Measurements from ENCODE around the gene SIM2.

Gene SIM2

GRCh38 chr21:36743008-36743407, 44.1 kb downstream of the SIM2 start:
- DNase-seq = no peak

DNA sequence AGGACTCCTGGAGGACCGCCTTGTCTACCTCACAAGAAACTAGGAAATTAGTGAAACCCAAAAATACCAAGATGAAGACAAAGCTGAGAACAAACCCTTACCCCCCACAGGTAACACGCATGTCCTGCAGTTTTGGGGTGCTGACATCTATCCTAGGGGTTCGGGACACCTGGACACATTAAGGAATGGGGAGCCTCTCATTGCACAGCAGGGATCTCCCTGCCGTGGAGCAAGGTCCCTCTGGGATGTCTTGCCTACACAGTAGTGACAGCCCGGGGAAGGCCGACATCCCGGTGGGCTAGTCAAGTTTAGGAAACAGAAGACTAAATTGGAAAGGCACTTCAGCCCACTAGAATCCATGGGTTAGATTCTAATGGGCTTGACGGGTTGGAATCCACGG, 44.5 kb downstream of the SIM2 start:
- no peak for DNase-seq

DNA sequence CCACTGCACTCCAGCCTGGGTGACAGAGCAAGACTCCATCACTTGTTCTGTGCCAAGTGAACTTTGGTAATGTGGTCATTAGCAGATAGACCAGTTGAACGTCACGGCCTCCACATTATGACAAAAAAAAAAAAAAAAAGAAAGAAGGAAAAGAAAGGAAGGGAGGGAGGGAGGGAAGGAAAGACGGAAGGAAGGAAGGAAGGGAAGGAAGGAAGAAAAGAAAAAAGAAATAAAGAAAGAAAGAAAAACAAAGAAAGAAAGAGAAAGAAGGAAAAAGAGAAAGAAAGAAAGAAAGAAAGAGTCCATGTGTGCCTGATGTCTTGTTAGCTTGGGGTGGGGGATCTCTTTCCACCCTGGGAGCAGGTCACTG, 45.3 kb downstream of the SIM2 start:
- no peak for DNase-seq

- DNase-seq = no peak
These were observed 45.8 kb downstream of the SIM2 start for GRCh38 chr21:36744560-36745231.

DNA sequence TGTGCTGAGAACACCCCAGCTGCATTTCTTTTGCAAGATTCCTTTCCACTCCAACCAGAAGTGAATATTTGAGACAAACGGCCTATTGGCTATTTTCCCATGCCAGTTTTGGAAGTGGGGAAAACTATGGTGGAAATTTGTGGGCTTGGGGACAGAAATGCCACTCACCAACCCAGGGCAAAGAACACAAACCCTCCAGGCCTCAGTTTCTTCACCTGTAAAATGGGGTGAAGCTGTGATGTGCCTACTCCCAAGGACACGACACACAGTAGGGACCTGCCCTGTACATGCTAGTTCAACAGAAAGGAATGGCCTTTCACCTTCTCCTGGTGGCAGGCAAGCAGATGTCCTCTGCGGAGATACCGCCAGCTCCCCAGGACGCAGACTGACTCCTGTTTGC, 46.5 kb downstream of the SIM2 start:
- no peak for DNase-seq

- DNase-seq = no peak
These were observed 48.3 kb downstream of the SIM2 start for GRCh38 chr21:36747041-36747814.

DNA sequence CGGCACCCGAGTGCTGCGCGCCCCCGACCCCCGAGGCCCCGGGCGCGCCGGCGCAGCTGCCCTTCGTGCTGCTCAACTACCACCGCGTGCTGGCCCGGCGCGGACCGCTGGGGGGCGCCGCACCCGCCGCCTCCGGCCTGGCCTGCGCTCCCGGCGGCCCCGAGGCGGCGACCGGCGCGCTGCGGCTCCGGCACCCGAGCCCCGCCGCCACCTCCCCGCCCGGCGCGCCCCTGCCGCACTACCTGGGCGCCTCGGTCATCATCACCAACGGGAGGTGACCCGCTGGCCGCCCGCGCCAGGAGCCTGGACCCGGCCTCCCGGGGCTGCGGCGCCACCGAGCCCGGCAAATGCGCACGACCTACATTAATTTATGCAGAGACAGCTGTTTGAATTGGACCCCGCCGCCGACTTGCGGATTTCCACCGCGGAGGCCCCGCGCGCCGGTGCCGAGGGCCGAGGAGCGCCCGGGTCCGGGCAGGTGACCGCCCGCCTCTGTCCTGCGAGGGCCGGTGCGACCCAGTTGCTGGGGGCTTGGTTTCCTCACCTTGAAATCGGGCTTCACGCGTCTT, 49.0 kb downstream of the SIM2 start:
- no peak for DNase-seq

GRCh38 chr21:36749935-36750575, 51.1 kb downstream of the SIM2 start:
- DNase-seq = no peak

- no peak for DNase-seq
These were observed 51.7 kb downstream of the SIM2 start for GRCh38 chr21:36750576-36750959.

DNA sequence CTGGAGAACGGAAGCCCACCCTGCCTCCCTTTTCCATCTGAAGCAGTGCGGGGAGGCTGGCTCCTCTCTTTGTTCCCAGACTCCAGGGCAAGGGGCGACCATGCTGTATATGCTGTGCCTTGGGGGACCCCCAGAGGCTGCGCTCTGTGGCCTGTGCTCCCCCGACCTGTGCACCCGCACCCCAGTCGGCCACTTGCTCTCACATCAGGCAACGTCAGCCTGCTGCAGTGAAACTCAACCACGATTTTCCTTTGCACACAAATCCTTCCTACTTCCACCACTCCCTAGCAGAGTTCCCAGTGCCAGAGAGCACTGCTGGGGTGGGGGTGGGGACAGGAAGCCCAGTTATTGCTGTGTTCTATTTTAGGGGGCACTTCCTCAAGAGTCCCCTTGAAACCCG, 52.5 kb downstream of the SIM2 start:
- no peak for DNase-seq

DNA sequence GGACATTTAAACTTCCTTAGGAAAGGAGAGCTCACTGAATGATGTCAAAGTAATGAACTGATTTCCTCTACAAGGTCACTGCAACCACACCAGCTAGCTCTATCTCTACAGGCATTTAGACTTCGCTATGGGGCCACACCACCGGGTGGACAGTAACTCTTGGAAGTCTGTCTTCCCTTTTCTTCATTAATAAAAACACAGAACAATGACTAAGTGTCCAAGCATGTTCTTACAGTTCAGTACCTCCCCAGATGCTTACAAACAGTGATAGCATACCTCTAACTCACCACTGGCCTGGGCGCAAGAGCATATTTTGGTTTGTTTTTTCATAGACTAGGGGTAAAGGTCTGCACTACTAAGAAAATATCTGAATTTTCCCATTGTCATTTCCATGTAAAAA, 54.6 kb downstream of the SIM2 start:
- no peak for DNase-seq

DNA sequence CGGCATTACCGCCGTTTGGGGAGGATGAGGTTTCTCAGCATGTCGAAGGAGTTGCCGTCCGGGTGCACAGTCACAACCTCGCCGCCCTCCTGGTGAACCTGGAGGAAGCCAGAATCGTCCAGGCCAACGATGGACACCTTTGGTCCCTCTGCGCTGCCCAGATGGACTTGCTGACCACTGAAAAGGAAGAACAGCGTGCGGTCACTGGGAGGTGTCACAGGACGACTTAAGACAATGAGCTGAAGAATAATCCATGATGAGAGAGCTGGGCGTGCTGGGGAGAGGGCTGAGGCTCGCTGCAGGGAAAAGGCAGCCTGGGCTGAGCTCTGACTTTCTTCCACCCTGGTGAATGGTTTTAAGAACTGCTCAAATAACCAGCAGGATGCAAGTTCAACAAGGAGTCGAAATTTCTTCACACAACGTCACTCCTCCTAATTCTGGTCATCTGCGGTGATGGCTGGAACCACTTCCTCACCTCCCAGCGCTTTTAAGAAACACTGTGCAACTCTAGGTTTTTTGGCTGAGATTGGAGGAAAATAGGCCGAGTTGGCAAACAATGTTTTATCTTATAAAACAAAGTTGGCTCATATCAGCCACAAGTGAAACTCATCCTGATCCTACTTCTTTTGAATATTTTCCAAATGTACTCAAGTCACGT, 55.5 kb downstream of the SIM2 start:
- no peak for DNase-seq

GRCh38 chr21:36756527-36756926, 57.6 kb downstream of the SIM2 start:
- DNase-seq = no peak

- DNase-seq = no peak
These were observed 58.3 kb downstream of the SIM2 start for GRCh38 chr21:36757196-36757595.

- DNase-seq = no peak
These were observed 60.6 kb downstream of the SIM2 start for GRCh38 chr21:36759348-36760083.

DNA sequence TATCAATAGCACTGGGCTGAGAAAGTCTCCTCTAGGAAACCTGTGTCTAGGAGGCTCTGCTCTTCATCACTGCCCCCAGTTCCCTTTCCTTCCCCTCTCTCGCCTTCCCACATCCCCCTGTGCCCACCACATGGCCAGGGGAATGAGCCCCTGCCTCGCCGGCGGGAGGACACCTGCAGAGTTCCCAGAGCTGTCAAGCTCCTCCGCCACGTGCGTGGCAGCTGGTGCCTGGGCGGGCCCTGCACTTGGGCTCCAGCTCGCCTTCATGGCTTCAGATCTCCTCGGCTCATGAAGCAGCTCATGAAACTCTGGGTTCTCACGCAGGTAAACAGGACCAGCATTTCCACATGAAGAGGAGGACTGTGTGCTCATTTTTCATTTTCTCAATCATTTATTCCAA, 62.8 kb downstream of the SIM2 start:
- DNase-seq = no peak

GRCh38 chr21:36762642-36763041, 63.7 kb downstream of the SIM2 start:
- DNase-seq = no peak

DNA sequence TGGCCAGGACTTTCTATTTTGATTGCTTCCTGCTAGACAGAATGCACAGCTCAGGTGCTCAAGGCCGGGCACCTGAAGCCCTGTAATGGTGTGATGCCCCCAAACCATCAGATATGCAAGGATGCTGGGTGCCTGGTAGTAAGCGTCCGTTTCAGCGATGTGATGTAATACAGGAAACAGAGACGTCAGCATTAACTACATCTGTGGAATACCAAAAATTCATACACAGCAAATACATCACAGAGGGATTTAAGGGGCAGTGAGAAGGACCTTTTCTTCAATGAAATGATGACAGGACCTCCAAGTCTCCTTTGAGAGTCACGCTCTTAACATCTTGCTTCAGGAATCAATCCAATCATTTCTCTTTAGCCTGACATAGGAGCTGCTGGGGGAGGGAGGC, 64.4 kb downstream of the SIM2 start:
- DNase-seq = no peak

- no peak for DNase-seq
These were observed 66.3 kb downstream of the SIM2 start for GRCh38 chr21:36765229-36765628.

- DNase-seq = no peak
These were observed 67.6 kb downstream of the SIM2 start for GRCh38 chr21:36766511-36766910.

- DNase-seq = no peak
These were observed 68.2 kb downstream of the SIM2 start for GRCh38 chr21:36767096-36767495.

- no peak for DNase-seq
These were observed 69.6 kb downstream of the SIM2 start for GRCh38 chr21:36768496-36768895.

All from GDM1 (cell line).